Fibroblast of the aortic adventitia (primary cell): Measurements from ENCODE around the gene METTL25. TPM values are rescaled to one million over a fixed set of nuclear protein-coding genes. Genes with fewer than 3 reads are reported as not detected.

Experiments used
- DNase-seq: peaks from one replicate; pipeline ENCODE4 v3.0.0-alpha.2; 2010; ENCODE audit warnings: low read depth
- H3K4me3 ChIP-seq: 2 replicates; pipeline ENCODE4 v1.5.1; 2011; ENCODE audit warnings: low read depth, mild to moderate bottlenecking, control low read depth, low read length, moderate library complexity
- CTCF ChIP-seq: IDR thresholded peaks from 2 replicates; pipeline ENCODE4 v1.5.1; 2011; ENCODE audit warnings: mild to moderate bottlenecking, low read length, control low read depth, inconsistent platforms; ENCODE audit not compliant: insufficient read depth
- total RNA-seq: library from RNA; depleted of rRNA; stranded (reverse); fragments of >200 nt; gene quantifications from 2 replicates; pipeline ENCODE4 v1.2.3, GENCODE V29; 2012; ENCODE audit warnings: low replicate concordance

Gene METTL25
- total RNA-seq, 1 donor, result 13.6 TPM

GRCh38 chr12:82527165-82527780 lies 168.9 kb downstream of the METTL25 start:
- peak; percentile 96 for TF ChIP-seq CTCF
- no peak overlapping the region for H3K4me3 ChIP-seq
- DNase-seq, result peak; percentile 74

Other genes with a start within 250 kb of the METTL25 start
- 17.3 and 57.1 TPM in 2 replicates for gene CCDC59, start 142 bp upstream of the METTL25 start, total RNA-seq